Activated naive CD4-positive, alpha-beta T cell treated with anti-CD3 and anti-CD28 coated beads, Interleukin-2, amount 10 ng/mL, durations not matched to agents 7 days and 5 days (primary cell): ENCODE measurements around the gene CPA5.
"Not testable (repeated sequence)": the region's sequence is repeated elsewhere in the genome, so short reads cannot be mapped to it uniquely, and the experiment has no call there.

Experiments used
- CTCF ChIA-PET: fragments of 350-600 bp; sonication (Branson Sonifier 250); formaldehyde crosslinking; loops from one replicate; lab custom pipeline; 2021; ENCODE audit warnings: antibody characterized with exemption; lab: Charles Lee
- DNase-seq: peaks from one replicate; pipeline ENCODE4 v3.0.0-alpha.2; 2020
- H3K27ac Mint-ChIP-seq: one replicate; pipeline ENCODE4 v1.8.0; 2021; ENCODE audit warnings: mild to moderate bottlenecking, moderate library complexity, mixed read lengths
- H3K27me3 Mint-ChIP-seq: one replicate; pipeline ENCODE4 v1.8.0; 2021; ENCODE audit warnings: mild to moderate bottlenecking, mixed read lengths
- H3K36me3 Mint-ChIP-seq: one replicate; pipeline ENCODE4 v1.8.0; 2021; ENCODE audit warnings: mixed read lengths
- H3K4me1 Mint-ChIP-seq: one replicate; pipeline ENCODE4 v1.8.0; 2021; ENCODE audit warnings: mixed read lengths
- H3K4me3 Mint-ChIP-seq: one replicate; pipeline ENCODE4 v1.8.0; 2021; ENCODE audit warnings: mild to moderate bottlenecking, moderate library complexity, mixed read lengths
- H3K9me3 Mint-ChIP-seq: one replicate; pipeline ENCODE4 v1.8.0; 2021; ENCODE audit warnings: mixed read lengths

CPA5 gene

GRCh38 chr7:130314305-130314704, 30.3 kb upstream of the CPA5 start:
- Mint-ChIP-seq H3K4me3 (no peak overlapping the region), H3K27me3 (peaks cover 1% of the 10 kb centered on the region), H3K27ac (no peak overlapping the region), H3K9me3 (no peaks in the 10 kb centered on the region), H3K4me1 (no peaks in the 10 kb centered on the region), H3K36me3 (no peaks in the 10 kb centered on the region)
- CTCF ChIA-PET: no interaction called here
- no peak for DNase-seq

DNA sequence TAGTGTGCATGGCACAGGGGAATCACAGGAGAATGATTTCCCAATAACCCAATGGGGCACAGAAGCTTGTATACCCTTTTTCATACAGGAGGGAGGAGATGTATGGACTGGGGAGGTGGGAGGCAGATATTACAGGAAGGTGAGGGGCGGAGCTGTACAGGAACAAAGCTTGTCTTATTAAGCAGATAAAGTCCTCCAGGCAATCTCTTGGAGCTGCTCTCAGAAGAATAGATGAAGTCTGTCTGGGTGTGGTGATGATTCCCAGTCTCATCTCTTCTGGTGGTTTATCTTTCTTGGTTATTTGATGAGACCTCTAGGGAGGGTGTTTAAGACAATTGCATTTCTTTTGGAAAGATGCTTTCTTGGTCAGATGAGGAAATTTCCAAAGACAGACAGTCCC, 25.1 kb upstream of the CPA5 start:
- Mint-ChIP-seq H3K27me3 (no peaks in the 10 kb centered on the region), H3K36me3 (no peaks in the 10 kb centered on the region), H3K27ac (no peak overlapping the region), H3K4me1 (no peaks in the 10 kb centered on the region), H3K4me3 (no peak overlapping the region), H3K9me3 (no peaks in the 10 kb centered on the region)
- DNase-seq: no peak
- CTCF ChIA-PET: no interaction called here

- not testable (repeated sequence) for H3K27me3 Mint-ChIP-seq, H3K9me3 Mint-ChIP-seq, H3K4me3 Mint-ChIP-seq, H3K27ac Mint-ChIP-seq, DNase-seq, H3K4me1 Mint-ChIP-seq, H3K36me3 Mint-ChIP-seq
- CTCF ChIA-PET: interaction anchor here (0.6 kb wide), 1 partner anchor 31 kb away, joined by 3 read pairs; no protein-coding TSS in a partner anchor
Measured at GRCh38 chr7:130321542-130322229, 22.9 kb upstream of the CPA5 start.

DNA sequence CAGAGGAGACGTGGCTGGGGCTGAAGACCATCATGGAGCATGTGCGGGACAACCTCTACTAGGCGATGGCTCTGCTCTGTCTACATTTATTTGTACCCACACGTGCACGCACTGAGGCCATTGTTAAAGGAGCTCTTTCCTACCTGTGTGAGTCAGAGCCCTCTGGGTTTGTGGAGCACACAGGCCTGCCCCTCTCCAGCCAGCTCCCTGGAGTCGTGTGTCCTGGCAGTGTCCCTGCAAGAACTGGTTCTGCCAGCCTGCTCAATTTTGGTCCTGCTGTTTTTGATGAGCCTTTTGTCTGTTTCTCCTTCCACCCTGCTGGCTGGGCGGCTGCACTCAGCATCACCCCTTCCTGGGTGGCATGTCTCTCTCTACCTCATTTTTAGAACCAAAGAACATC, 22.0 kb upstream of the CPA5 start:
- CTCF ChIA-PET: interaction anchor here (0.5 kb wide), 1 partner anchor 92 kb away, joined by 3 read pairs; no protein-coding TSS in a partner anchor
- Mint-ChIP-seq H3K27ac (no peak overlapping the region), H3K4me3 (no peak overlapping the region), H3K9me3 (no peaks in the 10 kb centered on the region), H3K27me3 (no peaks in the 10 kb centered on the region), H3K4me1 (no peaks in the 10 kb centered on the region), H3K36me3 (no peaks in the 10 kb centered on the region)
- no peak for DNase-seq

DNA sequence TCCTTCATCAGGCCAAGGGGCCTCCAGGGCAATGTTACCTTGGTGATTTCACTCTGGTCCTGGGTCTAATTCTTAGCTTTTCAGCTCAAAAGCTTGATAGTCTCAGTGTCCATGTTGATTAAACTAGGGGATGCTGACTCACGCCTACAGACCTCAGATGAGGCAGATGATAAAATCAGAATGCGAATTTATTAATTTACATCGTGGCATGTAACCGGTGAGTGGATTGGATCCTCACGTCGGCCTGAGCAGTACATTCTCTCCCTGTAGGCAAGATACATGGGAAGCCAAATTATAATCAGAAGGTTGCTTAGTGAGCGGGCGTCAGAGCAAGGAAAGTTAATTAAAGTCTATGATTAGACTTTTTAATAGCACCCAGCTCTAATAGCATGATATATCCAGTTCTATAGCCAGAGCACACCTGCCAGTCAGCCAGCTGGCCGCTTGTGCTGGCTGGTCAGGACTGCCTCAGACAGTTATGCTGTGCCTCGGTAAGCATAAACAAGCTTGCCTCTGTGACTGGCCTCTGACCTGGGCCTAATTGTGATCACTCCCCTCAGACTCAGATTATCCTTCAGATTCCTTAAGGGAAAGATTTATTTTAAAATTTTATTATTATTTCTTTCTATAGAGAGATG, 20.2 kb upstream of the CPA5 start:
- H3K9me3 Mint-ChIP-seq: no peaks in the 10 kb centered on the region
- H3K4me1 Mint-ChIP-seq: no peaks in the 10 kb centered on the region
- H3K36me3 Mint-ChIP-seq: no peaks in the 10 kb centered on the region
- no peak overlapping the region for H3K4me3 Mint-ChIP-seq
- DNase-seq: no peak
- no peak overlapping the region for H3K27ac Mint-ChIP-seq
- no peaks in the 10 kb centered on the region for H3K27me3 Mint-ChIP-seq
- CTCF ChIA-PET: no interaction called here

DNA sequence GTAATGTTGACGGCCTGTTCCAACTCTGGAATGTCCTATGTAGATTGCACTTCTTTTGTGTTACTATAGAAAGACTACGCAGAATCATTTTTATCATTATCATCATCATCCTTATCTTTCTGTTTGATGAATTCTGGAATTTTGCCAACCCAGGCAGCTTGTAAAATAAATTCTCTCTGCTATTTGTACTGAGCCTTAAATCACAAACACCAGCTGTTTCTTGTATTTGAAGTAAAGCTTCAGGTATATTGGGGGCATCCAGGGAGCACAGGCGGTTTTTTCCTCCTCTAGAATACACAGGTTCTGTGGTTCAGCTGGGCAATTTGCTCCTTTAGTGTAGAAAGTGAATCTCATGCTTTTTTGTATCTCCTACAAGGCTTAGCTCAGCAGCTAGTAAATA, 14.9 kb upstream of the CPA5 start:
- no peak overlapping the region for H3K4me3 Mint-ChIP-seq
- no peaks in the 10 kb centered on the region for H3K27me3 Mint-ChIP-seq
- no peaks in the 10 kb centered on the region for H3K9me3 Mint-ChIP-seq
- CTCF ChIA-PET: no interaction called here
- no peak overlapping the region for H3K27ac Mint-ChIP-seq
- no peak for DNase-seq
- H3K36me3 Mint-ChIP-seq: no peaks in the 10 kb centered on the region
- H3K4me1 Mint-ChIP-seq: no peaks in the 10 kb centered on the region

- Mint-ChIP-seq H3K27ac (no peak overlapping the region), H3K9me3 (no peaks in the 10 kb centered on the region), H3K4me1 (no peaks in the 10 kb centered on the region), H3K36me3 (no peaks in the 10 kb centered on the region), H3K27me3 (no peaks in the 10 kb centered on the region), H3K4me3 (no peak overlapping the region)
- DNase-seq: no peak
- CTCF ChIA-PET: no interaction called here
Measured at GRCh38 chr7:130332259-130333053, 12.2 kb upstream of the CPA5 start.

DNA sequence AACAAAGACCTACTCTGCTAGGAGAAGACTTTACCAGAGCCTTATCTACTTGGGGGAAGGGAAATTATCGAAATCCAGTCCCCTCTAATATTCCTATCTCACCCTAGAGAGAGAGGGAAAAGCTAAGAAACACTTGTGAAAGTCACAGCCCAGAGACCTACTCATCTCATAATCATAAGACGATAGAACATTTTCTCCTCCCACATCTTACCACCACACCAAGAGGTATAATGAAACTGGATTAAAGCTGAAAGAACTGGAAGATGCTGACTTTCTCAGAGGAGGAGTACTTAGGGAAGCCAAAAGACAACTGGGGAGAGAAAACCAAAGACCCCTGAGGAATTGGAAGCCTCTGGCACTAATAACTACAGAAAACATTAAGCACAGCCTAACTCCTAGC, 10.8 kb upstream of the CPA5 start:
- no peaks in the 10 kb centered on the region for H3K4me1 Mint-ChIP-seq
- CTCF ChIA-PET: no interaction called here
- no peaks in the 10 kb centered on the region for H3K27me3 Mint-ChIP-seq
- no peak for DNase-seq
- no peak overlapping the region for H3K4me3 Mint-ChIP-seq
- no peaks in the 10 kb centered on the region for H3K9me3 Mint-ChIP-seq
- no peaks in the 10 kb centered on the region for H3K36me3 Mint-ChIP-seq
- no peak overlapping the region for H3K27ac Mint-ChIP-seq

DNA sequence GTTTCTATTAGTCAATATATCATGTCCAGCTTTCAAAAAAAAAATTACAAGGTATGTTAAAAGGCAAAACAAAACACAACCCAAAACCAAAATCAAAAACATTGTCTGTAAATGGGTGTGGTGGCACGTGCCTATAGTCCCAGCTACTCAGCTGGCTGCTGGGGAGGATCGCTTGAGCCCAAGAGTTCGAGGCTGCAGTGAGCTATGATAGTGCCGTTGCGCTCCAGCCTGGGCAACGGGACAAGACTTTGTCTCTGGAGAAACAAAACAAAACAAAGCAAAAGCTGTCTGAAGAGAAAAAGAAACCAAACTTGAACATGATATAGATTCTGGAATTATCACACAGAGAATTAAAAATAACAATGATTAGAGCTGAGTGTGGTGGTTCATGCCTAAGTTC, 10.3 kb upstream of the CPA5 start:
- Mint-ChIP-seq H3K27me3 (no peaks in the 10 kb centered on the region), H3K4me3 (no peak overlapping the region), H3K36me3 (no peaks in the 10 kb centered on the region), H3K9me3 (no peaks in the 10 kb centered on the region), H3K4me1 (no peaks in the 10 kb centered on the region), H3K27ac (no peak overlapping the region)
- CTCF ChIA-PET: no interaction called here
- DNase-seq: no peak

- no peak overlapping the region for H3K4me3 Mint-ChIP-seq
- CTCF ChIA-PET: no interaction called here
- no peaks in the 10 kb centered on the region for H3K4me1 Mint-ChIP-seq
Measured at GRCh38 chr7:130337410-130337971, 7.1 kb upstream of the CPA5 start.

GRCh38 chr7:130338233-130338632, 6.4 kb upstream of the CPA5 start:
- no peaks in the 10 kb centered on the region for H3K36me3 Mint-ChIP-seq
- no peak for DNase-seq
- peaks cover 5% of the 10 kb centered on the region for H3K27me3 Mint-ChIP-seq
- no peaks in the 10 kb centered on the region for H3K4me1 Mint-ChIP-seq
- CTCF ChIA-PET: no interaction called here
- no peak overlapping the region for H3K27ac Mint-ChIP-seq
- no peak overlapping the region for H3K4me3 Mint-ChIP-seq
- no peaks in the 10 kb centered on the region for H3K9me3 Mint-ChIP-seq

More at GRCh38 chr7:130337410-130337971, 7.1 kb upstream of the CPA5 start:
- no peaks in the 10 kb centered on the region for H3K9me3 Mint-ChIP-seq
- DNase-seq: no peak
- H3K27ac Mint-ChIP-seq: no peak overlapping the region
- no peaks in the 10 kb centered on the region for H3K36me3 Mint-ChIP-seq
- no peaks in the 10 kb centered on the region for H3K27me3 Mint-ChIP-seq

GRCh38 chr7:130341882-130342281, 2.7 kb upstream of the CPA5 start:
- Mint-ChIP-seq H3K4me3 (no peak overlapping the region), H3K9me3 (no peaks in the 10 kb centered on the region), H3K27me3 (peaks cover 7% of the 10 kb centered on the region), H3K27ac (no peak overlapping the region), H3K36me3 (no peaks in the 10 kb centered on the region), H3K4me1 (no peaks in the 10 kb centered on the region)
- CTCF ChIA-PET: no interaction called here
- DNase-seq: no peak

DNA sequence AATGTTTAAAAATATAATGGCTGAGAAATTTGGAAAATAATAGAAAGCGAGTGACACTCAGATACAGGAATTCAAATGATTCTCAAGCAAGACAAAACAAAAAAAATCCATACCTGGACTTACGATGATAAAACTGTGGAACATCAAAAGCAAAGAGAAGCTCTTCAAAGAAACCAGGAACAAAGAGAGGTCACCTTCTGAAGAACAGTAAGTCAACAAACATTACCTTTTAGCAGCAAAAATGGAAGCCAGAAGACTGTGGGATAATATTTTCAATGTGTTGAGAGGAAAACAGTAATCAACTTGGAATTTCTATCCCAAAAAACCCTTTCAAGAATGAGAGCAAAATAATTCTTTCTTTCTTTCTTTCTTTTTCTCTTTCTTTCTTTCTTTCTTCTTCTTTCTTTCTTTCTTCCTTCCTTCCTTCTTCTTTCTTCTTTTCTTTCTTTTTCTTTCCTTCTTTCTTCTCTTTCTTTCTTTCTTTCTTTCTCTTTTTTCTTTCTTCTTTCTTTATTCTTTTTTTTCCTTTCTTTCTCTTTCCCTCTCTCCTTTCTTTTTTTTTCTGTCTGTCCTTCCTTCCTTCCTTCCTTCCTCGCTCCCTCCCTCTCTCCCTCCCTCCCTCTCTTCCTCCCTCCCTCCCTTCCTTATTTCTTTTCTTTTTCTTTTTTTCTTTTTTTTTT, 1.8 kb upstream of the CPA5 start:
- DNase-seq: no peak
- Mint-ChIP-seq H3K27me3 (peaks cover 7% of the 10 kb centered on the region), H3K36me3 (no peaks in the 10 kb centered on the region), H3K27ac (no peak overlapping the region), H3K4me3 (no peak overlapping the region), H3K4me1 (no peaks in the 10 kb centered on the region), H3K9me3 (no peaks in the 10 kb centered on the region)
- CTCF ChIA-PET: no interaction called here

GRCh38 chr7:130345136-130345535, 520 bp downstream of the CPA5 start:
- H3K27ac Mint-ChIP-seq: no peak overlapping the region
- H3K4me1 Mint-ChIP-seq: no peaks in the 10 kb centered on the region
- no peak for DNase-seq
- H3K27me3 Mint-ChIP-seq: peaks cover 7% of the 10 kb centered on the region
- no peaks in the 10 kb centered on the region for H3K36me3 Mint-ChIP-seq
- no peak overlapping the region for H3K4me3 Mint-ChIP-seq
- CTCF ChIA-PET: no interaction called here
- no peaks in the 10 kb centered on the region for H3K9me3 Mint-ChIP-seq
